GM13977 (cell line): Measurements from ENCODE around the gene CLIC3.

Experiments used
- DNase-seq: peaks from one replicate; pipeline ENCODE4 v3.0.0; 2012; ENCODE audit warnings: low spot score
- CTCF ChIP-seq: IDR thresholded peaks from 2 replicates; pipeline ENCODE4 v1.5.1; 2012; ENCODE audit warnings: mild to moderate bottlenecking, control low read depth; ENCODE audit not compliant: insufficient read depth; ENCODE audit errors: extremely low read depth, missing control alignments
- in situ Hi-C: fragments of 300-500 bp; cut with MboI; formaldehyde crosslinking; loops from one replicate; pipeline ENCODE4 v1.12.0; 2022; ENCODE audit warnings: low sequenced_read_pairs, low pct_unique_long_range_greater_than_20kb, mixed read lengths, inconsistent platforms; ENCODE audit not compliant: unreplicated experiment

CLIC3 gene

GRCh38 chr9:136972743-136973142 is 23.6 kb downstream of the CLIC3 start:
- no peak for TF ChIP-seq CTCF
- in situ Hi-C loops = no loop called here
- DNase-seq = no peak

- in situ Hi-C loops = no loop called here
- no peak for DNase-seq
- no peak for TF ChIP-seq CTCF
These were observed 24.0 kb downstream of the CLIC3 start for GRCh38 chr9:136972335-136972734.

- no peak for DNase-seq
- in situ Hi-C loops = no loop called here
- no peak for TF ChIP-seq CTCF
These were observed 24.6 kb downstream of the CLIC3 start for GRCh38 chr9:136971746-136972145.

- TF ChIP-seq CTCF = no peak
- DNase-seq = no peak
- in situ Hi-C loops = no loop called here
These were observed 26.0 kb downstream of the CLIC3 start for GRCh38 chr9:136970361-136970760.

- in situ Hi-C loops = no loop called here
- no peak for TF ChIP-seq CTCF
- DNase-seq = no peak
These were observed 26.6 kb downstream of the CLIC3 start for GRCh38 chr9:136969774-136970173.

- TF ChIP-seq CTCF = no peak
- in situ Hi-C loops = no loop called here
- no peak for DNase-seq
These were observed 27.2 kb downstream of the CLIC3 start for GRCh38 chr9:136969150-136969549.

GRCh38 chr9:136968333-136969127 is 27.8 kb downstream of the CLIC3 start:
- in situ Hi-C loops = no loop called here
- no peak for DNase-seq
- TF ChIP-seq CTCF = no peak
